T1000 (cell line): ENCODE results near the gene CCT5.
"Not testable (repeated sequence)": the region's sequence is repeated elsewhere in the genome, so short reads cannot be mapped to it uniquely, and the experiment has no call there.

Source experiments
- DNase-seq: peaks from one replicate; lab custom pipeline; 2025; ENCODE audit warnings: mixed read lengths; lab: John Stamatoyannopoulos, UW

The CCT5 gene

GRCh38 chr5:10277773-10278630, 27.9 kb downstream of the CCT5 start:
- DNase-seq: no peak

GRCh38 chr5:10278658-10279279, 28.7 kb downstream of the CCT5 start:
- no peak for DNase-seq

GRCh38 chr5:10279328-10279727, 29.2 kb downstream of the CCT5 start:
- DNase-seq: no peak

- DNase-seq: no peak
These were observed 30.0 kb downstream of the CCT5 start for GRCh38 chr5:10279925-10280720.

GRCh38 chr5:10283927-10284635, 34.0 kb downstream of the CCT5 start:
- DNase-seq: peak; percentile 41

GRCh38 chr5:10285362-10285761, 35.3 kb downstream of the CCT5 start:
- DNase-seq: not testable (repeated sequence)

GRCh38 chr5:10286162-10286861, 36.2 kb downstream of the CCT5 start:
- DNase-seq: no peak

- no peak for DNase-seq
These were observed 36.8 kb downstream of the CCT5 start for GRCh38 chr5:10286862-10287227.

- no peak for DNase-seq
These were observed 38.6 kb downstream of the CCT5 start for GRCh38 chr5:10288592-10289219.

GRCh38 chr5:10289353-10289752, 39.3 kb downstream of the CCT5 start:
- DNase-seq: no peak

GRCh38 chr5:10289991-10290390, 39.9 kb downstream of the CCT5 start:
- no peak for DNase-seq

- no peak for DNase-seq
These were observed 40.4 kb downstream of the CCT5 start for GRCh38 chr5:10290438-10290837.

GRCh38 chr5:10291692-10292339, 41.7 kb downstream of the CCT5 start:
- DNase-seq: no peak

GRCh38 chr5:10293907-10294662, 44.0 kb downstream of the CCT5 start:
- no peak for DNase-seq

- no peak for DNase-seq
These were observed 45.7 kb downstream of the CCT5 start for GRCh38 chr5:10295619-10296326.

- no peak for DNase-seq
These were observed 47.6 kb downstream of the CCT5 start for GRCh38 chr5:10297646-10298204.

- no peak for DNase-seq
These were observed 50.2 kb downstream of the CCT5 start for GRCh38 chr5:10300246-10300645.

- no peak for DNase-seq
These were observed 51.2 kb downstream of the CCT5 start for GRCh38 chr5:10301266-10301665.
